ENCODE results near the gene CAMSAP1.

Gene CAMSAP1

GRCh38 chr9:135779571-135779970 is 127.8 kb downstream of the CAMSAP1 start:
- TF ChIP-seq, protein P1, sequence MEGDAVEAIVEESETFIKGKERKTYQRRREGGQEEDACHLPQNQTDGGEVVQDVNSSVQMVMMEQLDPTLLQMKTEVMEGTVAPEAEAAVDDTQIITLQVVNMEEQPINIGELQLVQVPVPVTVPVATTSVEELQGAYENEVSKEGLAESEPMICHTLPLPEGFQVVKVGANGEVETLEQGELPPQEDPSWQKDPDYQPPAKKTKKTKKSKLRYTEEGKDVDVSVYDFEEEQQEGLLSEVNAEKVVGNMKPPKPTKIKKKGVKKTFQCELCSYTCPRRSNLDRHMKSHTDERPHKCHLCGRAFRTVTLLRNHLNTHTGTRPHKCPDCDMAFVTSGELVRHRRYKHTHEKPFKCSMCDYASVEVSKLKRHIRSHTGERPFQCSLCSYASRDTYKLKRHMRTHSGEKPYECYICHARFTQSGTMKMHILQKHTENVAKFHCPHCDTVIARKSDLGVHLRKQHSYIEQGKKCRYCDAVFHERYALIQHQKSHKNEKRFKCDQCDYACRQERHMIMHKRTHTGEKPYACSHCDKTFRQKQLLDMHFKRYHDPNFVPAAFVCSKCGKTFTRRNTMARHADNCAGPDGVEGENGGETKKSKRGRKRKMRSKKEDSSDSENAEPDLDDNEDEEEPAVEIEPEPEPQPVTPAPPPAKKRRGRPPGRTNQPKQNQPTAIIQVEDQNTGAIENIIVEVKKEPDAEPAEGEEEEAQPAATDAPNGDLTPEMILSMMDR (IDR thresholded peaks at IDR 0.05; ENCODE audit: extremely low read depth, insufficient read depth, missing control alignments), result no peak
- in situ Hi-C loops (cut with MboI; ENCODE audit: low pct_unique_long_range_greater_than_20kb, low sequenced_read_pairs, unreplicated experiment), result no loop called here
- DNase-seq (ENCODE audit: low spot score), result no peak

- no peak for DNase-seq (ENCODE audit: low spot score)
- TF ChIP-seq, protein P1 (IDR thresholded peaks at IDR 0.05; ENCODE audit: extremely low read depth, insufficient read depth, missing control alignments), result no peak
- in situ Hi-C loops (cut with MboI; ENCODE audit: low pct_unique_long_range_greater_than_20kb, low sequenced_read_pairs, unreplicated experiment), result no loop called here
Observed at GRCh38 chr9:135778421-135778820, 128.9 kb downstream of the CAMSAP1 start.

DNA sequence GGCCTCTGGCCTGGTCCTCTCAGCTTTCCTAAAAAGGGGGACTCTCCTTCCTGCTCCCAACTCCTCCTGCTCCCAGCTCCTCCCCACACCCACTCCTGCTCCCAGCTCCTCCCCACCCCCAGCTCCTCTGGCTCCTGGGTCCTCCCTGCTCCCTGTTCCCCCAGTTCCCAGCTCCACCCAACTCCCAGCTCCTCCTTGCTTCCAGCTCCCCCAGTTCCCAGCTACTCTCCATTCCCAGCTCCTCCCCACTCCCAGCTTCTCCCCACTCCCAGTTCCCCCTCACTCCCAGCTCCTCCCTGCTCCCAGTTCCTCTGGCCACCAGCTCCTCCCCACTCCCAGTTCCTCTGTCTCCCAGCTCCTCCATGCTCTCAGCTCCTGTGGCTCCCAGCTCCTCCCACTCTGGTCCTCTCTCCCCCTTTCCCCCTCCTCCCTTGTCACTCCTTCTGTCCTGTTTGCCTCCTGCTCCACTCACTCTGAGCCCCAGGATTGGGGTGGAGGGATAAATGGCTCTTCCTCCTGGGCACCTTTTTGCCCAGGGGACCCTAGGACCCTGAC is 129.6 kb downstream of the CAMSAP1 start:
- DNase-seq (ENCODE audit: low spot score), result no peak
- TF ChIP-seq, protein P1 (IDR thresholded peaks at IDR 0.05; ENCODE audit: extremely low read depth, insufficient read depth, missing control alignments), result no peak
- in situ Hi-C loops (cut with MboI; ENCODE audit: low pct_unique_long_range_greater_than_20kb, low sequenced_read_pairs, unreplicated experiment), result no loop called here

DNA sequence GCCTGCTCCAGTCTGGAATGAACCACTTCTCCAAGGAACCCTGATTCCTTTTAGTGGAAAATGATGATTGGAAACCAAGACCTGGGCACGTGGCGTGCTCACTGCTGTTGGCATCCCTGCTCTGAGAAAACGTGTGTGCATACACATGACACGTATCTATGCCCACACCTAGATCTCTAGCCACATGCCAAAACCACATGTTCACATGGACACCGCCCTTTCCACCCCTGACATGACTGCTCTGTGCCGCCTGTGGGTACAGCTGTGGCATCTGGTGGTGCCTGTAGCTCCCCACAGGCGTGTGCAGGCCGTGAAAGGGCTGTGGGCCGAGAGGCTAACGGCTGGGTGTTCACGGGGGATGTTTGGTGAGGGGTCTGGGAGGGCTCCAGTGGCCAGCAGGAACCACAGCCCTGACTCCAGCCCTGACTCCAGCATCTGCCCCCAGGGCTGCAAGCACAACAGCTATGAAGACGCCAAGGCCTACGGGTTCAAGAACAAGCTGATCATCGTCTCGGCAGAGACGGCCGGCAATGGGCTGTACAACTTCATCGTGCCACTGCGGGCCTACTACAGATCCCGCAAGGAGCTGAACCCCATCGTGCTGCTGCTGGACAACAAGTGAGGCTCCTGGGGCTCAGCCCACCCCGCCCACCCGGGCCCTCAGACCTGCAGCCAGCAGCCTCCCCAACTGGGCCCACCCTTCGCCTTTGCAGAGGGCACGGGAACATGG is 130.3 kb downstream of the CAMSAP1 start:
- no peak for DNase-seq (ENCODE audit: low spot score)
- in situ Hi-C loops (cut with MboI; ENCODE audit: low pct_unique_long_range_greater_than_20kb, low sequenced_read_pairs, unreplicated experiment), result no loop called here
- TF ChIP-seq, protein P1 (IDR thresholded peaks at IDR 0.05; ENCODE audit: extremely low read depth, insufficient read depth, missing control alignments), result no peak

- TF ChIP-seq, protein P1 (IDR thresholded peaks at IDR 0.05; ENCODE audit: extremely low read depth, insufficient read depth, missing control alignments), result no peak
- no peak for DNase-seq (ENCODE audit: low spot score)
- in situ Hi-C loops (cut with MboI; ENCODE audit: low pct_unique_long_range_greater_than_20kb, low sequenced_read_pairs, unreplicated experiment), result no loop called here
Observed at GRCh38 chr9:135775911-135776310, 131.4 kb downstream of the CAMSAP1 start.

GRCh38 chr9:135774794-135775525 is 132.4 kb downstream of the CAMSAP1 start:
- no peak for DNase-seq (ENCODE audit: low spot score)
- TF ChIP-seq, protein P1 (IDR thresholded peaks at IDR 0.05; ENCODE audit: extremely low read depth, insufficient read depth, missing control alignments), result no peak
- in situ Hi-C loops (cut with MboI; ENCODE audit: low pct_unique_long_range_greater_than_20kb, low sequenced_read_pairs, unreplicated experiment), result no loop called here

All from GM13977 (cell line).